ENCODE data around the gene PPP3CB. TPM values are rescaled to one million over a fixed set of nuclear protein-coding genes. Genes with fewer than 3 reads are reported as not detected.

Gene PPP3CB
- polyA plus RNA-seq, 3 donors = 4.8 to 18.9 (median 6.5) TPM

GRCh38 chr10:73522263-73522662, 26.4 kb upstream of the PPP3CB start:
- no peak overlapping the region for H3K4me3 ChIP-seq (replicated peaks in 1 of 3; ENCODE audit: low read depth in 2 of 3, low read length in 3 of 3)
- Mint-ChIP-seq H3K4me3 (no peak overlapping the region), H3K4me1 (peaks cover 3% of the 10 kb centered on the region), H3K27ac (no peak overlapping the region), H3K9me3 (no peaks in the 10 kb centered on the region), H3K36me3 (peaks cover 5 to 8% of the 10 kb centered on the region in 2 donors), H3K27me3 (ENCODE audit: low read depth in 3 of 3) (no peaks in the 10 kb centered on the region)
- no CpG with 5 or more reads among the region's 1 CpG for WGBS (ENCODE audit: insufficient coverage)
- H3K27ac ChIP-seq (ENCODE audit: low read depth in 1 of 2, low read length in 2 of 2) = no peak overlapping the region
- no peak overlapping the region for H3K9ac ChIP-seq (ENCODE audit: insufficient read depth, low read length, poor library complexity, severe bottlenecking)
- no peaks in the 10 kb centered on the region for H3K36me3 ChIP-seq (replicated peaks in 1 of 2; ENCODE audit: control insufficient read depth in 1 of 2, insufficient read depth in 2 of 2, low read length in 2 of 2)
- no peaks in the 10 kb centered on the region for H4K20me1 ChIP-seq (ENCODE audit: insufficient read depth, low read length)
- no peak for TF ChIP-seq CTCF (IDR thresholded peaks at IDR 0.05)
- H3K79me2 ChIP-seq (ENCODE audit: insufficient read depth, low read length) = no peaks in the 10 kb centered on the region
- no peaks in the 10 kb centered on the region for H3K4me1 ChIP-seq (ENCODE audit: control insufficient read depth in 1 of 2, insufficient read depth in 2 of 2, low read length in 2 of 2)
- H3K27me3 ChIP-seq (ENCODE audit: control insufficient read depth in 2 of 2, insufficient read depth in 2 of 2, low read length in 2 of 2) = no peaks in the 10 kb centered on the region
- H3K9me3 ChIP-seq (replicated peaks in 1 of 2; ENCODE audit: control insufficient read depth in 1 of 2, insufficient read depth in 1 of 2, low read length in 2 of 2) = no peaks in the 10 kb centered on the region
- no peak for DNase-seq
- intact Hi-C loops (cut with micrococcal nuclease) = no loop called here
- no peak overlapping the region for H2AFZ ChIP-seq (ENCODE audit: insufficient read depth, low read depth, low read length, poor library complexity, severe bottlenecking)
- H3K4me2 ChIP-seq (replicated peaks; ENCODE audit: extremely low read depth, low read length, poor library complexity, severe bottlenecking) = no peak overlapping the region

DNA sequence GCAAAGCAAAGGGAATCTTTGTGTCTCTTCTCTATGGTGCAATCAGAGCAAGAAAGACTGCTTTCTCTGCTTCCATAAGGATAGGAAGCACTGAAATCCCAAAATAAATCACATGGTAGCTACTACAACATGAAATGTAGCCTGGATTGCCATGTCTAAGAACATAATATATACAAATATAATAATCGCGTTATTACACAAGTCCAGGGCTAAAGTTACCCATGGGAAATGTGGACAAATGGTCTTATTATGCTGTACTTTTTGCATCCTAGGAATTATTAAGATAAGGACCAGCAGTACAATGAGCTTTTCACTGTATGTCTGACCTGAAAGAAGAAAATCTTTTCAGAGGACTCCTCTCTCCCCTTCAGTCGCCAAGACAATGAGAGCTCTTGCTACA, 23.5 kb upstream of the PPP3CB start:
- Histone ChIP-seq H2AFZ (ENCODE audit: insufficient read depth, low read depth, low read length, poor library complexity, severe bottlenecking) (no peak overlapping the region), H3K27ac (ENCODE audit: low read depth in 1 of 2, low read length in 2 of 2) (no peak overlapping the region), H3K9me3 (replicated peaks in 1 of 2; ENCODE audit: control insufficient read depth in 1 of 2, insufficient read depth in 1 of 2, low read length in 2 of 2) (no peaks in the 10 kb centered on the region), H3K4me2 (replicated peaks; ENCODE audit: extremely low read depth, low read length, poor library complexity, severe bottlenecking) (no peak overlapping the region), H3K4me1 (ENCODE audit: control insufficient read depth in 1 of 2, insufficient read depth in 2 of 2, low read length in 2 of 2) (no peaks in the 10 kb centered on the region), H4K20me1 (ENCODE audit: insufficient read depth, low read length) (no peaks in the 10 kb centered on the region), H3K4me3 (replicated peaks in 1 of 3; ENCODE audit: low read depth in 2 of 3, low read length in 3 of 3) (no peak overlapping the region), H3K9ac (ENCODE audit: insufficient read depth, low read length, poor library complexity, severe bottlenecking) (no peak overlapping the region), H3K36me3 (replicated peaks in 1 of 2; ENCODE audit: control insufficient read depth in 1 of 2, insufficient read depth in 2 of 2, low read length in 2 of 2) (no peaks in the 10 kb centered on the region), H3K27me3 (ENCODE audit: control insufficient read depth in 2 of 2, insufficient read depth in 2 of 2, low read length in 2 of 2) (no peaks in the 10 kb centered on the region), H3K79me2 (ENCODE audit: insufficient read depth, low read length) (no peaks in the 10 kb centered on the region)
- intact Hi-C loops (cut with micrococcal nuclease) = no loop called here
- TF ChIP-seq CTCF (IDR thresholded peaks at IDR 0.05) = no peak
- Mint-ChIP-seq H3K36me3 (peaks cover 0 to 8% of the 10 kb centered on the region in 2 donors), H3K27ac (no peak overlapping the region), H3K4me1 (peaks cover 4% of the 10 kb centered on the region), H3K27me3 (ENCODE audit: low read depth in 3 of 3) (no peaks in the 10 kb centered on the region), H3K4me3 (no peak overlapping the region), H3K9me3 (no peaks in the 10 kb centered on the region)
- no peak for DNase-seq
- no CpG with 5 or more reads among the region's 3 CpGs for WGBS (ENCODE audit: insufficient coverage)

Data from CD14-positive monocyte (primary cell).